ENCODE data around the gene PXDN. TPM values are rescaled to one million over a fixed set of nuclear protein-coding genes. Genes with fewer than 3 reads are reported as not detected.
"Not testable (repeated sequence)": the region's sequence is repeated elsewhere in the genome, so short reads cannot be mapped to it uniquely, and the experiment has no call there.

PXDN gene, protein sequence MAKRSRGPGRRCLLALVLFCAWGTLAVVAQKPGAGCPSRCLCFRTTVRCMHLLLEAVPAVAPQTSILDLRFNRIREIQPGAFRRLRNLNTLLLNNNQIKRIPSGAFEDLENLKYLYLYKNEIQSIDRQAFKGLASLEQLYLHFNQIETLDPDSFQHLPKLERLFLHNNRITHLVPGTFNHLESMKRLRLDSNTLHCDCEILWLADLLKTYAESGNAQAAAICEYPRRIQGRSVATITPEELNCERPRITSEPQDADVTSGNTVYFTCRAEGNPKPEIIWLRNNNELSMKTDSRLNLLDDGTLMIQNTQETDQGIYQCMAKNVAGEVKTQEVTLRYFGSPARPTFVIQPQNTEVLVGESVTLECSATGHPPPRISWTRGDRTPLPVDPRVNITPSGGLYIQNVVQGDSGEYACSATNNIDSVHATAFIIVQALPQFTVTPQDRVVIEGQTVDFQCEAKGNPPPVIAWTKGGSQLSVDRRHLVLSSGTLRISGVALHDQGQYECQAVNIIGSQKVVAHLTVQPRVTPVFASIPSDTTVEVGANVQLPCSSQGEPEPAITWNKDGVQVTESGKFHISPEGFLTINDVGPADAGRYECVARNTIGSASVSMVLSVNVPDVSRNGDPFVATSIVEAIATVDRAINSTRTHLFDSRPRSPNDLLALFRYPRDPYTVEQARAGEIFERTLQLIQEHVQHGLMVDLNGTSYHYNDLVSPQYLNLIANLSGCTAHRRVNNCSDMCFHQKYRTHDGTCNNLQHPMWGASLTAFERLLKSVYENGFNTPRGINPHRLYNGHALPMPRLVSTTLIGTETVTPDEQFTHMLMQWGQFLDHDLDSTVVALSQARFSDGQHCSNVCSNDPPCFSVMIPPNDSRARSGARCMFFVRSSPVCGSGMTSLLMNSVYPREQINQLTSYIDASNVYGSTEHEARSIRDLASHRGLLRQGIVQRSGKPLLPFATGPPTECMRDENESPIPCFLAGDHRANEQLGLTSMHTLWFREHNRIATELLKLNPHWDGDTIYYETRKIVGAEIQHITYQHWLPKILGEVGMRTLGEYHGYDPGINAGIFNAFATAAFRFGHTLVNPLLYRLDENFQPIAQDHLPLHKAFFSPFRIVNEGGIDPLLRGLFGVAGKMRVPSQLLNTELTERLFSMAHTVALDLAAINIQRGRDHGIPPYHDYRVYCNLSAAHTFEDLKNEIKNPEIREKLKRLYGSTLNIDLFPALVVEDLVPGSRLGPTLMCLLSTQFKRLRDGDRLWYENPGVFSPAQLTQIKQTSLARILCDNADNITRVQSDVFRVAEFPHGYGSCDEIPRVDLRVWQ (N-terminal part only)
- 189 TPM for total RNA-seq

DNA sequence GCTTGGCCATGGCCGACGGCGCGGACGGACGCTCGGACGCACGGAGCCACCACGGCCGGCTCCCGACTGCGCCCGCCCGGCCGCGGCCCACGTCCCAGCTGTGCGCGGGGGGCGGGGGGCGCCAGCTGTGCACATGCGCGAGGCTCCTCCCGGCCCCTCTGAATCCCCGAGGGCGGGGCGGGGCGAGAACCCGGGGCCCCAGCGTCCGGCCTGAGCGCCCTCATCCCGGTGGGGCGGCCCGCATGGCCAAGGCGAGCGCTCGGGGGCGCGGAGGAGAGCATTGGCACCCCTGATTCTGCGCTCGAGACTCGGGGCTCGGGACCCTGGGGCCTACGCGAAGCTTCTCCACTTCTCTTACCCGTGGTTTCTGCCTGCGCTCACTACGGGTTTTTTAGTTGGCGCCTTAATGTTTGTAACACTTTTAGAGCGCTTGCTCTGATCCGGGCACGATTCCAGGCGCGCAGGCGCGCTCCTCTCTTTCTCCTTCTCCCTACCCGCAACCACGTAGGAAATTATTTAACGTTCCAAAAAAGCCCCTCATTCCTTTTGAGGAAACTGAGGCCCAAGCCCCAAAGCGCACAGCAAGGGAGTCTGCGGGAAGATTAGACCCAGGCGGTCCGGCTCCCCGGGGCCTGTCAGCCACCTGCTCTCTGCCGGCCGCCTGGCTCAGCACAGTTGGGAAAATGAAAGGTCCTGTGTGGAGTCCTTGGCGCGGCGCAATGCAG lies at the start of gene PXDN:
Gene PXDN, minus strand, starts transcription at position 70 of the 725 bp plus-strand sequence. Its CDS starts 60 bp downstream, at position 10.
- DNase-seq: peak; percentile 90

DNA sequence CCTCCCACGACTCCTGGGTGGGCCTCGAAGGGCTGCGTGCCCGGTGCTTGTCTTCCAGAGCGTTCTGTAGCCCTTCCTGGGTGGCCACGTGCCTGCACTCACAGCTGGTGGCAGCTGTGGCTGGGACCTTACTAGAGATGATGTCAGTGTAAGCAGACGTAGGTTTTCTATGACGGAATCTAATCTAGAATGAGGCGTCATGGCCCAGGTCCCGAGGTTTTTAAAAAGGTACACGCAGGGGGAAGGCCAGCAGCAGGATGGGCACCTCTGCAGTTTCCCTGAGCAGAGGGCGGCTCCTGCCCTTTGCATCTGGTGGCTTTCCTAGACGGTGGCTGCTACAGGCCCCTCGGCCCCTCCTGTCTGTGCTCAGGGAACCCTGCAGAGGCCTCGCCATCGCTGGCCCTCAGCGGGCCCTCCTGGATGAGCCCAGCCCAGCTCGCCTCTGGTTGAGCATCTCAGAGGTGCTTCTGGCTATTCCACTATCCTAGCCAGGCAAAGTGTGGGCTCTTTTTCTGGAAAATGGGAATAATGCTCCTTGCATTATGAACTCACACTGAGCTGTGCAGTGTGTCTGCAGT lies 49.6 kb upstream of the PXDN start:
- DNase-seq: peak; percentile 82

DNA sequence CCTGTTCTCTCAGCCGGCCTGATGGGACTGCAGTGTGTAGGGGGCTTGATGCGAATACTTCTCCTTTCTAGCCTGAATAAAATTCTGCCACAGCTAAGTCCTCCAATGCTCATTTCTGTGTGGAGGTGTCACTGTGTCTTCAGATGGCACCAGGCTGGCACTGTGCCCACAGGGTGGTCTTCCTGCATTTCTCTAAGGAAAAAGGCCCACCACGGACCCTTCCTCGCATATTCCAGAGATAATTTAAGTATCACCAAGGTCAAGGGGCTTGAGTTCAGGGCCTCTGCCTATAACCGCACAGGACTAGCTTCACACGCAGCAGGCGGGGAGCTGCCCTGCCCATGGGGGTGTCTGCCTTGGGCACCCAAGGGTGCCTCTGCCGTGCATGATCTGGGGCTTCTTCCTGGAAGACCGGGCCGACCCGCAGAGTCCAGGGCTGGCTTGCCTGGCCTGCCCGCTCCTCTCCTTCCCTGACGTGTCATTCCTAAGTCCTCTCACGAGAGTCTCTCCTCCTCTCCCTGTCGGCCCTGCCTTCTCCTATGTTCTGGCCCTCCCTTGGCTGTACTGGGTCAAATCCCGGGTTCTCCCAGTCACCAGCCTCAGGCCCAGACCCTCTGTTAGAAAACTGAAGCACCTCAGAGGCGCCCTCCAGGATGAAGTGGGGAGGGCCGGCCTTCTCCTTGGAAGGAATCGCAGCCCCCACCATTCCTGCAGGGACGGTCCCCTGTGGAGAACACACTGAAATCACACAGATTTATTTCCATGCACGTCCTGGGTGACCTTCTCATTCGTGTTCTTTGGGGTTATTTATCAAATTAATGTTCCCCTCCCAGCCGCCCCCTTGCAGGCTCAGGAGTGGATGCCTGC lies 48.9 kb upstream of the PXDN start:
- no peak for DNase-seq

DNA sequence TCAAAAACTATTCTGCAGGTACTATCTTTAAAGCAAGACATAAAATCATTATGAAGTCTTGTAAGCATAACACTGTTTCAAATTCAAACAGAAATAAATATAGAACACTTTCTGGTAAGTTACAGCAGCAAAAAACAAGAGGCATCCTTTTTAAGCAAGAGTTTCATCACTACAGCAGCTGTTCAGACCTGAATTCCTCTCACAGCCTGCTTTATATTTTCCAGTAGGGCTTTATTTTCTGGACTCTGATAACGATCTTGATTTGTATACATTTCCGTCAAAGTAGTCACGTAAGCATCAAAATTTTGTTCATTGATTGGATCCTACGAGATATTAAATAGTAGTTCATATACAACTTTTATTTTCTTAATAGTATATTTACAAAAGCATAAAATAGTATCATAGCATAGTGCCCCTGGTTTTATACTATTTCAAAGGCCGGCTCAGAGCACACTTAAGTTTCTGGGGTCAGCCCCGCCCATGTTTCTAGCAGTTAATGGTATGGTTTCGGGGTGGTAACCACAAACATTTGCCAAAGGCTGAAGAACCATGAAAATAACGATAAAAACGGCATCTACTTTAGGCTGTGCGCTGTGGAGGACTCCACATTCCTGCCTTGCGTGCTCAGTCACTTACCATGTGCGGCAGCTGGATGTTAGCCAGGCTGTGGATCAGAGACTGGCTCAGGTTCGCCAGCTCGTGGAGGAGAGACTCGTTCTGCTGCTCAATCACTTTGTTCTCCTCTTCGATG lies 47.5 kb upstream of the PXDN start:
- DNase-seq: peak; percentile 93

DNA sequence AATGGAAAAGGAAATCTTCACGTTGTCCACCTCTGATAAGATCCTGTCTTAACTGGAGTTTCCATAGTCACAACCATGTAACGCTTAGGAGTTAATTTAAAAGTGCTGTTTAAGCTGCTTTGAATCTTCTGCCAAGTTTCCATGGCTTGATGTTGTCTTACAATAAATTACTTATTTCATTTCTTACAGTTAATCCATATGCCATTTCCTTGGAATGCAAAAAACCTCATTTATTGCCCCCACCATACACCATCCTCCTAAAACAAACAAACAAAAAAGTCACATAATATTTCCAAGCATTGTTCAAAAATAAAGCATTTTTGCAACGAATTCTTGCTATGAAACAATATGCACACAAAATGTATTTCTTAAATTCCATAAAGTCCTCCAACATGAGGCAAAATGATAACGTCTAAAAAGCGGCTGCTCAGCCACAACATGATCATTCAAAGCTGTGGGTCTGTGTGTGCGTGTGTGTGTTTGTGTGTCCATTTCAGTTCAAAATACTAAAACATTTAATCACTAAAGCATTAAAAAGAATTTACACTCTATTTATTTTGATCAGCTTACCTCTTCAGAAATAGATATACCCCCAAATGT lies 46.8 kb upstream of the PXDN start:
- no peak for DNase-seq

DNA sequence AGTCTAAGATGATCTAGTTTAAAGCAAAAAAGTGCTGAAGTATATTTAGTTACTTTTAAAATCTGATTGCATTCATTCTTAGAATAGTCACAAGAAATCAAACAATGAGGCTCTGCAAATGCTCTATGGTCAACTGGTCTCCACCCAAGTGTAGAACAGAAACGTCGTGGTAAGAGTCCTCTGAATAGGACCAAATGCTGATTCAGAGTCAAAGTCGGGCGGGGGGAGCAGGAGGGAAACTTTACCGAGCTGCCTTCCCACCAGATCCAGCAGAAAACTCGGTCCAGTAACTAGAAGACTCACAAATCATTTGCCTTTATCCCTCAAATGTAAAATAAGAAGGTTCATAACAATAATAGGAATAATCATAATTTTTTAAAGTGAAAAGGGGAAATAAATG lies 46.2 kb upstream of the PXDN start:
- DNase-seq: no peak

DNA sequence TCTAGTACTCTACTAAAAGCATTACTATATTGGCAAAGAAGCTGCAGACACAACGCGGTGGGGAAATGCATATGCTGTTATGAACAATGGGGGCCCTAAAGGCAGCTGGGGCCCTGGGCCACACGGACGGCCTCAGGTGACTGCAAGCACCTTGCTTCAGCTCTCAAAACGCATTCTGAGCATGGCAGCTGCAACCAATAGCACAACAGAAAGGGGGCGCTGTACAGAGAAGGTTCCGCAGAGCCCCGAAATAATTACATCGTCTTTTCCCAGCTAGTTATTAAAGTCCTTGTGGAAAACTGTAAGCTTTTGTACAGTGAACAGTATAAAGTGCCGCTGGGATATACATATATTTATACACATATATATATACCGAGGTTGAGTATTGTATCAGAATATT lies 45.3 kb upstream of the PXDN start:
- DNase-seq: no peak

DNA sequence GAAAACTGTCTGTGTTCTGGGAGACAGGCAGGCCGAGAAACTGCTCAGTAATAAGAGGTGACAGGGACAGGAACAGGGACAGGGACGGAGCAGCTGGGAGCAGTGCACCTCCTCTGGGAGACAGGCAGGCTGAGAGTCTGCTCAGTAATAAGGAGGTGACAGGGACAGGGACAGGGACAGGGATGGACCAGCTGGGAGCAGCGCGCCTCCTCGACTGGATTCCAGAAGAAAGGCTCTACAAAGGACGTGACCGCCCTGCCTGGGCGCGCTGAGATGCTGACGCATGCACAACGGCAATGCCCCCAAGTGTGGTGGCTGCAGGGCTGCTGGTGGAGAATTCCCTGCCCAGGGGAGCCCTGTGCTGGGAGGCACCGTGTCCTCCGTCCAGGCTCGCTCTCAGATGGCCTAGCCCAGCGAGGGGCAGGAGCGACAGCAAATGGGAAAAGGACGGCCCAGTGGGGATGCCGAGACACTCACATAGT lies 44.2 kb upstream of the PXDN start:
- DNase-seq: no peak

DNA sequence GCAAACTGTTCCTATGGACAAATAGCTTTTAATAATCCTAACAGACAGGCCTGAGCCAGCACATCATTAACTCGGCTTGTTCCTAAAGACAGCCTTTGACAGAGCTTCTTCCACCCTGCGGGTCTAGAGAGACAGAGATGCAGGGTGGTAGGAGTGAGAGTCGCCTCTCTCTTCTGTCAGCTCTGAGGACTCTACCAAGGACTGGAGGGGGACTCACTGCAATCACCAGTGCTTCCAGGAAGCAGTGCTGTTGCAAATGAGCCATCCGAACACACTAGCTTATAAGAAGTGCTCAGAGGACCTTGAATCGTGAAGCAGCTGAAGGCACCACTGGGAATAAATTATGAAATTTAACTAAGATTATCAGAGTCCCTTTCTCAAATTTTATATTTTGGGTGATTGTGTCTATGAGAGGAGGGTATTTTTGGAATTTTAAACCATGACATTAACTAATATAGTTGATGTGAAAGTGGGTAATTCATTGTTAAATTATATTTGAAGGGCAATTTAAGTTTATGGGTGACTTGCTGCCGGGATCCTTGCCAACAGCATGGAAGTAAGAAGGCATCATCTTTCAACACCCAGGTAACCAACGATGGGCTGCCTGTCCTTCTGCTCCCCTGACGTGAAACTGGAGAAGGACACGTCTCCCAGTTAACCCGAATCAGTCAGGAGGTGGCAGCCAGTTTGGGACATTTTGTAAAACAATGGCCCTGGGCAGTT lies 43.6 kb upstream of the PXDN start:
- no peak for DNase-seq

DNA sequence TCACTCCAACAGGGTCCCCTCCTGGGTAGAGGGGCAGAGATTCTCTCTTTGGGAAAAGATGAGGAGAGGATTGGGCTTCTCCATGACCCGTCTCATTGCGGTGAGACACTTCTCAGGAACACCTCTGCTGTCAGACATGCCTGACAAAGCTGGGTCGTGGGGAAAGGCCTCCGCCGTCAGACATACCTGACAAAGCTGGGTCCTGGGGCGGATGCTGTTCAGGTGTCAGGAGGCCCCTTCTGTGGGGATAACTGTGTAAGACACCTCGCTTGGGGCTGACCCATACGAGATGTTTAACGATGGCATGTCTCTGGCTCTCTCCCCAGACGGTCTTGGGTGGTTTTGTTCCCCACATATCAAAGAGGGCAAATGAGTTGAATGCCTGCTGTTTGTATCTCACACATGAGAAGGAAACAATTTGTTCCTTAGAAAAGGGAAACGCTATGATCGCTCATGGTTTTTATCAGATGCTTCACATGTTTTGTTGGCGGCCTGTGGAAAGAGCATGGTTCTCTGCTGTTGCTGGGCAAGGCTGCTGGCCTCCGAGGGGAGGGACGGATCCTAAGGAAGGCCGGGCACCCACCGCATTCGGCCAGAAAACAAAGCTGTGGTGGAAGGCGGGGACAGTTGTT lies 40.8 kb upstream of the PXDN start:
- no peak for DNase-seq

DNA sequence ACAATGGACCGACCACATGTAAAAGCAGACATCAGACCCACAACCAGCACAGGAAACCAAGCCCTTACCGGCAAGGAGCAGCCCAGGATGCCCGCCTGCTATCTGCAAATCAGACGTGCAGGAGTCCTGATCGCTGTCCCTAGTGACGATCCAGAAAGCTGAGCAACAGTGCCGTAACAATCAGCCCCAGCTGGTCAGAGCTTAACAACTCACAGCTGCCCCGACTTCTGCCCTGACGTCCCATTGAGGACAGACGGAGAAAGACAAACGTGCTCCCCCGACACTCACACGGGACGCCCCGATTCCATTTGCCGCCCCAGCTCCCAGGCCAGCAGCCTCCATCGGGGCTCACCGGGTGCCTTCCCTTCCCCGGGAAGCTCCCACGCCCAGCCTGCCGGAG lies 39.8 kb upstream of the PXDN start:
- peak; percentile 81 for DNase-seq

DNA sequence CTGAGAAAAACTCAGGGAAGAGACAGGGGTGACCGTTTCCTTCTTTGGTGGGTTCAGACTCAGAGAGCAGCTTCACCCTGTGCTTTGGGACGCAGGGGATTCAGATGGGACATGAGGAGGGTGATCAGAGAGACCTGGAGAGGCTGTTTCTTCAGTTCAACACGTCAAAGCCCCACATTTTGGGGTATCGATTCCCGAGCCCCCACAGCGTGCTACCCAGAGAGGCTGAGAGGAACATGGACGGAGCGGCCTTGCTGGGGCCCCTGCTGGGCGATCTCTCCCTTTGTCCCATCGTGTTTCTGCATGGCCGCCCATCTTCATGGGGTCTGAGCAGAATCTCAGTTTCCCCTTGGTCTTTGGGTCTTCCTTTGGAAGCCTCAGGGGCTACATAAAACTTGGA lies 38.2 kb upstream of the PXDN start:
- no peak for DNase-seq

DNA sequence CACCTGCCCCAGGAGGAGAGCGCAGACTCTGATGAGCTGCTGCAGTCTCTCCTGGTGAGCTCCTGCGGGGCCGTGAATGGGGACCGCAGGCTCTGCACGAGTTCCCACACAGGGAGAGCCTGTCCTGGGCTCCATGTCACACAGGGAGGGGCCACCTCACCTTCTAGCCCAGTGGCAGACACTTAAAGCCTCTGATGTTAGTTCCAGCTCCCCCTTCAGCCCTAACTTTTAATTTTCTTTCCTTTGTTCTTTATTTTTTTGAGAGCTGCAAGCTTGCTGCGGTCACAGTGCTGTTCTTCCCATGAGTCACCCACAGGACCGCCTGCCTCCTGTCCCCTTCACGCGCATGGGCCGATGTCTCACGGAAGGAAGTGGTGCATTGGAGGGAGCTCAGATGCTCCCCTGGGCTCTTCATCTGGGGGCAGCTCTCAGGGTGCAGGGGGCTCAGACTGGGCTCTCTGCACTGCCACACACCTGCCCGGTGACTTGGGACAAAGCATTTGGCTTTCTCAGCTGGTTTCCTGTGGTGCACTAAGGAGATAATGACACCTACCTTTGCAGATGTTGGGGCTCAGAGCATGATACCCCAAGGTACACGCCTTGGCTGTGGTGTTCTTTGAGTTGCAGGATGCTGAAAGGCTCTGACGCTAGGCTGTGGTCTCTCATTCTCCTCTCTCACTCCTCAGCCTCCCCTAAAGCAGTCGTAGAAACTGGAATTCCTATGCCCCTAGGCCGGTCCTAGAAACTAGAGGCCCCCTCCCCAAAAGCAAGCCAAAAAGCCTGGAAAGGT lies 37.2 kb upstream of the PXDN start:
- DNase-seq: no peak

DNA sequence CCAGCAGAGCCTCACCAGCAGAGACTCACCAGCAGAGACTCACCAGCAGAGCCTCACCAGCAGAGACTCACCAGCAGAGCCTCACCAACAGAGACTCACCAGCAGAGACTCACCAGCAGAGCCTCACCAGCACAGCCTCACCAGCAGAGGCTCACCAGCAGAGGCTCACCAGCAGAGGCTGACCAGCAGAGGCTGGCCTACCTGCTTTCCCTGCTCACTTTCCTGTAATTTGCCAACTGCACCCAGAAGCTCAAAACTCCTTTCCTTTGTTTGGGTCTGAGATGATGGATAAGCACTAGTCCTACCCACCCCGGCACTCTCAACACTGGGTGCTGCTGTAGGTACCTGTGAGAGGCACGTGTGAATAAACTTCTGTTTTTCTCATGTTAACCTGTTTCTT lies 36.4 kb upstream of the PXDN start:
- DNase-seq: no peak

DNA sequence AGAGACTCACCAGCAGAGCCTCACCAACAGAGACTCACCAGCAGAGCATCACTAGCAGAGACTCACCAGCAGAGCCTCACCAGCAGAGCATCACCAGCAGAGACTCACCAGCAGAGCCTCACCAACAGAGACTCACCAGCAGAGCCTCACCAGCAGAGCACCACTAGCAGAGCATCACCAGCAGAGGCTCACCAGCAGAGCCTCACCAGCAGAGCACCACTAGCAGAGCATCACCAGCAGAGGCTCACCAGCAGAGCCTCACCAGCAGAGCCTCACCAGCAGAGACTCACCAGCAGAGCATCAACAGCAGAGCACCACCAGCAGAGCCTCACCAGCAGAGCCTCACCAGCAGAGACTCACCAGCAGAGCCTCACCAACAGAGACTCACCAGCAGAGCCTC lies 35.7 kb upstream of the PXDN start:
- not testable (repeated sequence) for DNase-seq

DNA sequence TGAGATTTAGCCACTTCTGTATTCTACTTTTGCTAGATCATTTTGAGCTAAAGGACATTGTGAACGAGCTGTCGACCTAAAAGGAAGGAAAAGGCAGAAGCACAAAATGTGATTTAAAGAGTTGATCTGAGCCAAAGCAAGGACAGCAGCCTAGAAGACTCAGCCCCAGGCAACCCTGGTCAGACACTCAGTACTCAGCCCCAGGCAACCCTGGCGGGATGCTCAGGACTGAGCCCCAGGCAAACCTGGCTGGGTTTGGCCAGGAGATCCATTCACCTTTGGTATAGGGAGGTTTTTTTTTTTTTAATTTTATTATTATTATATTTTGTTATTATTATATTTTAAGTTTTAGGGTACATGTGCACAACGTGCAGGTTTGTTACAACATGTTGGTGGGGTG lies 34.3 kb upstream of the PXDN start:
- DNase-seq: no peak

DNA sequence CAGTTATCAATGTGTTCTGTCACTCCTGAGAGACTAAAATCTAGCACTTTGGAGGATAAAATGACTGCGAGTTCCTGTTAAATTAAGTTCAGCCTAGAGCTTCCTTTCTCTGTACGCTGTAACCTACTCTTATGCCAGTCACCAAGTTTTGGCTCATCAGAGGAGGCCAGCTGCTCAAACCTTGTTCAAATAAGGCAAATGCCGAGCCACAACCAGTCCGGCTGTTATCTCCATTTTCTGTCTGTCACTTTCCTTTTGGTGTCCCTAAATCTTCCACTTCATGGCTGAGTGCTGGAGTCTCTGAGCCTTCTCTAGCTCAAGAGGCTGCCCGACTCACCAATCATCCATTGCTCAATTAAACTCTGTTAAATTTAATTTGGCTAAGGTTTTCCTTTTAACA lies 33.5 kb upstream of the PXDN start:
- peak; percentile 70 for DNase-seq
